ENCODE data around the gene HERC2.
"Not testable (repeated sequence)": the region's sequence is repeated elsewhere in the genome, so short reads cannot be mapped to it uniquely, and the experiment has no call there.

DNA sequence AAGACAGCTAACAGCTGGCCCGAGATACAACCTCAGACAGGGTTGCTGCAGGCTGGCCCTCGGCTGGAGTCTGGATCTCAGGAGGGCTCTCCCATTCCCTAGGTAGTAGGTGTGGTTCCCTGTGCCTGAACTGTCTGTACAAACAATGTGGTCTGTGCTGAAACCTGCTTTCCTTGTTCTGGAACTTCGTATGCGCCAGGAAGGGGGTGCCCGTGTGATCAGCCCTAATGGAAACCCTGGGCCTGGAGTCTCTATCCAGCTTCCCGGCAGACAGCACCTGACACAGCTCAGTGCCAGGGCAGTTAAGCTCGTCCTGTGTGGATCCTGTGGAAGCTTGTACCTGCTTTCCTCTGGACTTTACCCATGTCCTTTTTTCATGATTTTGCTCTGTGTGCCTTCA lies 99.4 kb downstream of the HERC2 start:
- TF ChIP-seq, protein P1, sequence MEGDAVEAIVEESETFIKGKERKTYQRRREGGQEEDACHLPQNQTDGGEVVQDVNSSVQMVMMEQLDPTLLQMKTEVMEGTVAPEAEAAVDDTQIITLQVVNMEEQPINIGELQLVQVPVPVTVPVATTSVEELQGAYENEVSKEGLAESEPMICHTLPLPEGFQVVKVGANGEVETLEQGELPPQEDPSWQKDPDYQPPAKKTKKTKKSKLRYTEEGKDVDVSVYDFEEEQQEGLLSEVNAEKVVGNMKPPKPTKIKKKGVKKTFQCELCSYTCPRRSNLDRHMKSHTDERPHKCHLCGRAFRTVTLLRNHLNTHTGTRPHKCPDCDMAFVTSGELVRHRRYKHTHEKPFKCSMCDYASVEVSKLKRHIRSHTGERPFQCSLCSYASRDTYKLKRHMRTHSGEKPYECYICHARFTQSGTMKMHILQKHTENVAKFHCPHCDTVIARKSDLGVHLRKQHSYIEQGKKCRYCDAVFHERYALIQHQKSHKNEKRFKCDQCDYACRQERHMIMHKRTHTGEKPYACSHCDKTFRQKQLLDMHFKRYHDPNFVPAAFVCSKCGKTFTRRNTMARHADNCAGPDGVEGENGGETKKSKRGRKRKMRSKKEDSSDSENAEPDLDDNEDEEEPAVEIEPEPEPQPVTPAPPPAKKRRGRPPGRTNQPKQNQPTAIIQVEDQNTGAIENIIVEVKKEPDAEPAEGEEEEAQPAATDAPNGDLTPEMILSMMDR (IDR thresholded peaks at IDR 0.05 in 8 of 11, conservative IDR thresholded peaks at IDR 0.05 in 3 of 11) = not testable (repeated sequence)
- not testable (repeated sequence) for TF ChIP-seq POLR2AphosphoS5 (IDR thresholded peaks at IDR 0.05)

All from spleen (tissue), 7 donors.